Peyer's patch (tissue), 4 donors: ENCODE results near the gene FAM8A1.

Experiments
- POLR2A ChIP-seq, 2 donors: fragments of 450-650 bp; IDR thresholded peaks; one replicate each; pipeline ENCODE4 v1.5.1; 2017; ENCODE audit warnings: antibody characterized with exemption in 2 of 2, mild to moderate bottlenecking in 2 of 2, moderate library complexity in 2 of 2
- TF ChIP-seq, protein P1 (sequence below), 6 experiments: fragments of 450-650 bp in 4 of 6; fragments of 200-600 bp in 2 of 6; sonication (generic) in 1 of 6; IDR thresholded peaks; one replicate each; pipeline ENCODE4 v1.5.1; 2017 to 2019; ENCODE audit warnings: antibody characterized with exemption in 6 of 6, mild to moderate bottlenecking in 3 of 6, moderate library complexity in 1 of 6

- TF ChIP-seq, protein P1, sequence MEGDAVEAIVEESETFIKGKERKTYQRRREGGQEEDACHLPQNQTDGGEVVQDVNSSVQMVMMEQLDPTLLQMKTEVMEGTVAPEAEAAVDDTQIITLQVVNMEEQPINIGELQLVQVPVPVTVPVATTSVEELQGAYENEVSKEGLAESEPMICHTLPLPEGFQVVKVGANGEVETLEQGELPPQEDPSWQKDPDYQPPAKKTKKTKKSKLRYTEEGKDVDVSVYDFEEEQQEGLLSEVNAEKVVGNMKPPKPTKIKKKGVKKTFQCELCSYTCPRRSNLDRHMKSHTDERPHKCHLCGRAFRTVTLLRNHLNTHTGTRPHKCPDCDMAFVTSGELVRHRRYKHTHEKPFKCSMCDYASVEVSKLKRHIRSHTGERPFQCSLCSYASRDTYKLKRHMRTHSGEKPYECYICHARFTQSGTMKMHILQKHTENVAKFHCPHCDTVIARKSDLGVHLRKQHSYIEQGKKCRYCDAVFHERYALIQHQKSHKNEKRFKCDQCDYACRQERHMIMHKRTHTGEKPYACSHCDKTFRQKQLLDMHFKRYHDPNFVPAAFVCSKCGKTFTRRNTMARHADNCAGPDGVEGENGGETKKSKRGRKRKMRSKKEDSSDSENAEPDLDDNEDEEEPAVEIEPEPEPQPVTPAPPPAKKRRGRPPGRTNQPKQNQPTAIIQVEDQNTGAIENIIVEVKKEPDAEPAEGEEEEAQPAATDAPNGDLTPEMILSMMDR (IDR thresholded peaks at IDR 0.05) = no peak
- no peak for TF ChIP-seq POLR2A (IDR thresholded peaks at IDR 0.05)
Observed at GRCh38 chr6:17656644-17657043, 56.5 kb downstream of the FAM8A1 start.
